ENCODE measurements around the gene ANK2.

The ANK2 gene

GRCh38 chr4:113103556-113103955, 54.1 kb downstream of the ANK2 start:
- TF ChIP-seq CTCF (IDR thresholded peaks at IDR 0.05; ENCODE audit: borderline replicate concordance, insufficient read depth, low read depth, low read length), result no peak
- H3K4me3 ChIP-seq (ENCODE audit: low read depth, low read length), result no peak overlapping the region

DNA sequence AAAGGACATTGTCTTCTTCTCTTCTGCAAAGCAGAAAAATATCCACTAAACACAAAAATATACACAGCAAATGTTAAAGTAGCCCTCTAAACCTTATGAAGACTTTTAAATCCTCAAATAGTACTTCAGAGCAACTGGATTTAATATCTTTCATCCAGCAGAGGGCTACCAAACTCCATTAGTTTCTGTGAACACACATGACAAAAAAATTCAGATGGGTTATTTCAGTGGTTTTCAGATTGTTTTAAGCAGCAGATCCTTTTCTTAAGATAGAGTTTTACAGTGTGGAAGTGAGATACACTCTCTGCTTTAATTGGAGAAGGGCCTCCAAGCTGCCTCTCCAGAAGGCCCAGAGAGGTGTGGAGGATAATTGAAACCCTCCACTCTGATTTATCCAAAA, 56.7 kb downstream of the ANK2 start:
- no peak for TF ChIP-seq CTCF (IDR thresholded peaks at IDR 0.05; ENCODE audit: borderline replicate concordance, insufficient read depth, low read depth, low read length)
- H3K4me3 ChIP-seq (ENCODE audit: low read depth, low read length), result no peak overlapping the region

DNA sequence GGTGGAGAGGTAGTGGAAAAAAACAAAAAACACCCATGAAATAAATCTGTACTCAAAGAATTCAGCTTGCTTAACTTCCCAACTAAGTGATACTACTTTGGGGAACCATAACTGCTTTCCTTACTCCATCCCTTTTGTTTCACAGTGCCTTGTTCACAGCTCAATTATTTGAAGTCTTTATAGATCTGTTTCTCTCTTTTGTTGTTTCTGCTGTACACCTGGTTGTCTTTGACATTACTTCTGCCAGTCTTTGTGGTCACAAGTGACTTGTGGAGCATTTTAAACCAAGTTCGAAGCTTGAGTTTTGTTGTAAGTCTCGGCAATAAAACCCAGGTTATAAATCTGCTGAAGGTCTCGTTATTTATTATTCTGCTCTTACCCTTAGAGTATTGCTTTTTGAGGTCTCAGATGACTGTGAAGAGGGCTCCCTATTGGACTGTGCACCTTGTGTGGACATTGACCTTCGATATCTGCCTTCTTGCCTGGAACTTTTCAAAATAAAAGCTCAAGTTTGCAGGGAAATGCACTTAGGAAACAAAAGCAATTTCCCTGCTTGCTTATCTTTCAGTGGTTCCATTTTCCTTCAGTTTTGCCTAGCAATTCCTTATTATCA, 59.8 kb downstream of the ANK2 start:
- no peak for TF ChIP-seq CTCF (IDR thresholded peaks at IDR 0.05; ENCODE audit: borderline replicate concordance, insufficient read depth, low read depth, low read length)

DNA sequence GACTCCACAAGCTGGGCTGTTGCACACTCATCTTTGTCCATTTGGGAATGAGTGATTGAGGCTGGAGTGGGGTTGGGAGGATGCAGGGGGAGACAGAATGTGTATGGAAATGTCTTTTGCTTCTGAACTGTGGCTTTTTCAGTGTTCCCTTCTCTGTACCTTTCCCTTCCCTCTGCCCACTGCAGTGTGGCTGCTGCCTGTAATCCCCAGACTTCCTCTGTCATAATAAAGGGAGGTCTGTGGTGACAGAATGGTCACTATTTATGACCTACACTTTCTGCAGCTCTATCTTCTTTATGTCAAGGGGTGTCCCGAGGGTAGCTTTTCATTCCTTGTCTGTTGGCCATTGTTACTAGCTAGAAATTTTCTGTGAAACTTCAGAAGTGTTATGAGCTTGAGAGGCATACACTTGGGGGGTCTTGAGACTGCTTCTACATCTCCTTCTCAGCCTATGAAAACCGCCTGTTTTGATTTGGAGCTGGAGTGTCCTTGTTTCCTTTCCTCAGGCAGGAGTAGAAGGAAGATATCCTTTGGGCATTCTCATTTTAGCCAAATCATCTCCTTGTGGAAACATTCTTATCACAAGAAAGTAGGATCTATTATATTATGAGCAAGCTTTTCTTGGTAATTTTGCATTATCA, 63.0 kb downstream of the ANK2 start:
- no peak for TF ChIP-seq CTCF (IDR thresholded peaks at IDR 0.05; ENCODE audit: borderline replicate concordance, insufficient read depth, low read depth, low read length)
- H3K4me3 ChIP-seq (ENCODE audit: low read depth, low read length), result no peak overlapping the region

More for the DNA sequence above, 59.8 kb downstream of the ANK2 start:
- no peak overlapping the region for H3K4me3 ChIP-seq (ENCODE audit: low read depth, low read length)

- no peak for TF ChIP-seq CTCF (IDR thresholded peaks at IDR 0.05; ENCODE audit: borderline replicate concordance, insufficient read depth, low read depth, low read length)
- no peak overlapping the region for H3K4me3 ChIP-seq (ENCODE audit: low read depth, low read length)
Measured at GRCh38 chr4:113113151-113113550, 63.7 kb downstream of the ANK2 start.

DNA sequence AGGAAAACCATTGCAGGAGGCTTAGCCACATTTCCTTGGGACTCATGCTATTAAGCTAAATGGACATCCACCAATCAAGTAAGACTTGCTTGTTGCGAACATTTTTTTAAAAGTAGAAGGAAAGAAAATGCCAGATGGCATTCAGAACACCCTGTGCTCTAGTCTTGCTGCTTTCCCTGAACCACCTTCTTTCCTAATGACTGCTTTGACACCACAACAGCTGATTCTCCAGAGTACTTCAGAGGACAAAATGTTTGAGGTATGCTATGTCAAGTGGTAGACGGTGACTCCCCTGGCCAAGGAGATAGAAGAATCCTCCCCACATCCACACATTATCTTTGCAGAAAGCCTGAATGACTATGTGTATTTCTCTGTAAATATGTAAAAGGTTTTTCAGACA, 65.4 kb downstream of the ANK2 start:
- no peak for TF ChIP-seq CTCF (IDR thresholded peaks at IDR 0.05; ENCODE audit: borderline replicate concordance, insufficient read depth, low read depth, low read length)

More for the DNA sequence above, 65.4 kb downstream of the ANK2 start:
- no peak overlapping the region for H3K4me3 ChIP-seq (ENCODE audit: low read depth, low read length)
